ENCODE measurements around the gene CDKN2A.

GRCh38 chr9:22009506-22009867, 15.3 kb upstream of the CDKN2A start:
- TF ChIP-seq, protein P1, sequence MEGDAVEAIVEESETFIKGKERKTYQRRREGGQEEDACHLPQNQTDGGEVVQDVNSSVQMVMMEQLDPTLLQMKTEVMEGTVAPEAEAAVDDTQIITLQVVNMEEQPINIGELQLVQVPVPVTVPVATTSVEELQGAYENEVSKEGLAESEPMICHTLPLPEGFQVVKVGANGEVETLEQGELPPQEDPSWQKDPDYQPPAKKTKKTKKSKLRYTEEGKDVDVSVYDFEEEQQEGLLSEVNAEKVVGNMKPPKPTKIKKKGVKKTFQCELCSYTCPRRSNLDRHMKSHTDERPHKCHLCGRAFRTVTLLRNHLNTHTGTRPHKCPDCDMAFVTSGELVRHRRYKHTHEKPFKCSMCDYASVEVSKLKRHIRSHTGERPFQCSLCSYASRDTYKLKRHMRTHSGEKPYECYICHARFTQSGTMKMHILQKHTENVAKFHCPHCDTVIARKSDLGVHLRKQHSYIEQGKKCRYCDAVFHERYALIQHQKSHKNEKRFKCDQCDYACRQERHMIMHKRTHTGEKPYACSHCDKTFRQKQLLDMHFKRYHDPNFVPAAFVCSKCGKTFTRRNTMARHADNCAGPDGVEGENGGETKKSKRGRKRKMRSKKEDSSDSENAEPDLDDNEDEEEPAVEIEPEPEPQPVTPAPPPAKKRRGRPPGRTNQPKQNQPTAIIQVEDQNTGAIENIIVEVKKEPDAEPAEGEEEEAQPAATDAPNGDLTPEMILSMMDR (IDR thresholded peaks at IDR 0.05), result peak in 3 of 4 experiments; percentile 39 to 44 (median 42)
- no peak for TF ChIP-seq POLR2A (IDR thresholded peaks at IDR 0.05)
- no peak for TF ChIP-seq EP300 (IDR thresholded peaks at IDR 0.05)

Data from gastroesophageal sphincter (tissue), 3 donors.